HL-60 (cell line): ENCODE results near the gene KXD1.

Experiments used
- POLR2AphosphoS5 ChIP-seq: IDR thresholded peaks from 2 replicates; pipeline ENCODE4 v1.6.1; 2012; ENCODE audit warnings: low read depth
- SPI1 ChIP-seq: IDR thresholded peaks from 2 replicates; pipeline ENCODE4 v1.6.1; 2012; ENCODE audit warnings: low read depth, mild to moderate bottlenecking, borderline replicate concordance
- TF ChIP-seq, protein P1 (sequence below): IDR thresholded peaks from one replicate; pipeline ENCODE4 v1.5.1; 2011; ENCODE audit warnings: low read length, control low read depth, inconsistent platforms; ENCODE audit not compliant: insufficient read depth
- TF ChIP-seq, protein P2 (sequence below): IDR thresholded peaks from 2 replicates; pipeline ENCODE4 v1.6.1; 2012; ENCODE audit warnings: low read depth; ENCODE audit not compliant: insufficient replicate concordance

DNA sequence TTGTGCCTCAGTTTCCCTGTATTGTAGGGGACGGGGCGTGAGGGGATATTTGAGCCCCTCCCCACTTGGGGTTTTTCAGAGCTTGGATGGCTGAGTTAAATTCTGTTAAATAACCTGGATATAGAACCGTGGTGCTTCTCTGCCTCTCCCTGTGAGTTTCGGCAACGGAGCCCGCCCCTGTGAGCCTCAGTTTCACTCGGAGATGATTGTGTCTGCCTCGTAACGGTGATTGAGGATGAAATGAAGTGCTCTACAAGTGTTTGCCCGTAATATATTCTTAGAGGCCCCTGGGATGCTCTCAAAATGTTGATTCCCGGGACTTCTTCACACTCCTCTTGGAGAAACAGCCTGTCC is 509 bp downstream of the KXD1 start:
- TF ChIP-seq, protein P1, sequence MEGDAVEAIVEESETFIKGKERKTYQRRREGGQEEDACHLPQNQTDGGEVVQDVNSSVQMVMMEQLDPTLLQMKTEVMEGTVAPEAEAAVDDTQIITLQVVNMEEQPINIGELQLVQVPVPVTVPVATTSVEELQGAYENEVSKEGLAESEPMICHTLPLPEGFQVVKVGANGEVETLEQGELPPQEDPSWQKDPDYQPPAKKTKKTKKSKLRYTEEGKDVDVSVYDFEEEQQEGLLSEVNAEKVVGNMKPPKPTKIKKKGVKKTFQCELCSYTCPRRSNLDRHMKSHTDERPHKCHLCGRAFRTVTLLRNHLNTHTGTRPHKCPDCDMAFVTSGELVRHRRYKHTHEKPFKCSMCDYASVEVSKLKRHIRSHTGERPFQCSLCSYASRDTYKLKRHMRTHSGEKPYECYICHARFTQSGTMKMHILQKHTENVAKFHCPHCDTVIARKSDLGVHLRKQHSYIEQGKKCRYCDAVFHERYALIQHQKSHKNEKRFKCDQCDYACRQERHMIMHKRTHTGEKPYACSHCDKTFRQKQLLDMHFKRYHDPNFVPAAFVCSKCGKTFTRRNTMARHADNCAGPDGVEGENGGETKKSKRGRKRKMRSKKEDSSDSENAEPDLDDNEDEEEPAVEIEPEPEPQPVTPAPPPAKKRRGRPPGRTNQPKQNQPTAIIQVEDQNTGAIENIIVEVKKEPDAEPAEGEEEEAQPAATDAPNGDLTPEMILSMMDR = no peak
- TF ChIP-seq POLR2AphosphoS5 = no peak
- no peak for TF ChIP-seq SPI1
- TF ChIP-seq, protein P2, sequence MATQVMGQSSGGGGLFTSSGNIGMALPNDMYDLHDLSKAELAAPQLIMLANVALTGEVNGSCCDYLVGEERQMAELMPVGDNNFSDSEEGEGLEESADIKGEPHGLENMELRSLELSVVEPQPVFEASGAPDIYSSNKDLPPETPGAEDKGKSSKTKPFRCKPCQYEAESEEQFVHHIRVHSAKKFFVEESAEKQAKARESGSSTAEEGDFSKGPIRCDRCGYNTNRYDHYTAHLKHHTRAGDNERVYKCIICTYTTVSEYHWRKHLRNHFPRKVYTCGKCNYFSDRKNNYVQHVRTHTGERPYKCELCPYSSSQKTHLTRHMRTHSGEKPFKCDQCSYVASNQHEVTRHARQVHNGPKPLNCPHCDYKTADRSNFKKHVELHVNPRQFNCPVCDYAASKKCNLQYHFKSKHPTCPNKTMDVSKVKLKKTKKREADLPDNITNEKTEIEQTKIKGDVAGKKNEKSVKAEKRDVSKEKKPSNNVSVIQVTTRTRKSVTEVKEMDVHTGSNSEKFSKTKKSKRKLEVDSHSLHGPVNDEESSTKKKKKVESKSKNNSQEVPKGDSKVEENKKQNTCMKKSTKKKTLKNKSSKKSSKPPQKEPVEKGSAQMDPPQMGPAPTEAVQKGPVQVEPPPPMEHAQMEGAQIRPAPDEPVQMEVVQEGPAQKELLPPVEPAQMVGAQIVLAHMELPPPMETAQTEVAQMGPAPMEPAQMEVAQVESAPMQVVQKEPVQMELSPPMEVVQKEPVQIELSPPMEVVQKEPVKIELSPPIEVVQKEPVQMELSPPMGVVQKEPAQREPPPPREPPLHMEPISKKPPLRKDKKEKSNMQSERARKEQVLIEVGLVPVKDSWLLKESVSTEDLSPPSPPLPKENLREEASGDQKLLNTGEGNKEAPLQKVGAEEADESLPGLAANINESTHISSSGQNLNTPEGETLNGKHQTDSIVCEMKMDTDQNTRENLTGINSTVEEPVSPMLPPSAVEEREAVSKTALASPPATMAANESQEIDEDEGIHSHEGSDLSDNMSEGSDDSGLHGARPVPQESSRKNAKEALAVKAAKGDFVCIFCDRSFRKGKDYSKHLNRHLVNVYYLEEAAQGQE = no peak
